ENCODE measurements around the gene GPR146. TPM values are rescaled to one million over a fixed set of nuclear protein-coding genes. Genes with fewer than 3 reads are reported as not detected.

Gene GPR146
- total RNA-seq, 3 donors from 2014 or later: 24.1 to 56.8 (median 43.6) TPM

GRCh38 chr7:1010226-1010625, 34.1 kb upstream of the GPR146 start:
- Histone ChIP-seq H3K27me3 (no peaks in the 10 kb centered on the region), H3K9me3 (no peaks in the 10 kb centered on the region), H3K36me3 (no peaks in the 10 kb centered on the region), H3K4me3 (no peak overlapping the region), H3K27ac (no peak overlapping the region), H3K4me1 (no peaks in the 10 kb centered on the region)
- TF ChIP-seq POLR2A (IDR thresholded peaks at IDR 0.05): no peak
- no peak for TF ChIP-seq CTCF (IDR thresholded peaks at IDR 0.05)
- TF ChIP-seq POLR2AphosphoS5 (IDR thresholded peaks at IDR 0.05): no peak
- intact Hi-C loops (cut with DNase I; ENCODE audit: low total_unique reads): no loop called here
- DNase-seq (ENCODE audit: low spot score in 2 of 2): no peak

GRCh38 chr7:1011297-1012003, 32.9 kb upstream of the GPR146 start:
- Histone ChIP-seq H3K9me3 (no peaks in the 10 kb centered on the region), H3K4me1 (no peaks in the 10 kb centered on the region), H3K27ac (peak overlapping the region in 1 of 2 donors; percentile 19), H3K36me3 (no peaks in the 10 kb centered on the region), H3K4me3 (no peak overlapping the region), H3K27me3 (no peaks in the 10 kb centered on the region)
- intact Hi-C loops (cut with DNase I; ENCODE audit: low total_unique reads): no loop called here
- TF ChIP-seq POLR2AphosphoS5 (IDR thresholded peaks at IDR 0.05): no peak
- no peak for TF ChIP-seq CTCF (IDR thresholded peaks at IDR 0.05)
- TF ChIP-seq POLR2A (IDR thresholded peaks at IDR 0.05): no peak
- DNase-seq (ENCODE audit: low spot score in 2 of 2): no peak

GRCh38 chr7:1012004-1012715, 32.2 kb upstream of the GPR146 start:
- Histone ChIP-seq H3K27ac (peak overlapping the region in 1 of 2 donors; percentile 19), H3K4me1 (no peaks in the 10 kb centered on the region), H3K4me3 (no peak overlapping the region), H3K27me3 (no peaks in the 10 kb centered on the region), H3K36me3 (no peaks in the 10 kb centered on the region), H3K9me3 (no peaks in the 10 kb centered on the region)
- no peak for TF ChIP-seq POLR2A (IDR thresholded peaks at IDR 0.05)
- TF ChIP-seq POLR2AphosphoS5 (IDR thresholded peaks at IDR 0.05): no peak
- TF ChIP-seq CTCF (IDR thresholded peaks at IDR 0.05): no peak
- DNase-seq (ENCODE audit: low spot score in 2 of 2): no peak
- intact Hi-C loops (cut with DNase I; ENCODE audit: low total_unique reads): no loop called here

GRCh38 chr7:1012716-1013095, 31.6 kb upstream of the GPR146 start:
- Histone ChIP-seq H3K4me3 (peak overlapping the region in 1 of 3 donors; percentile 19), H3K27ac (no peak overlapping the region), H3K4me1 (no peaks in the 10 kb centered on the region), H3K27me3 (no peaks in the 10 kb centered on the region), H3K36me3 (no peaks in the 10 kb centered on the region), H3K9me3 (no peaks in the 10 kb centered on the region)
- DNase-seq (ENCODE audit: low spot score in 2 of 2): no peak
- no peak for TF ChIP-seq POLR2AphosphoS5 (IDR thresholded peaks at IDR 0.05)
- TF ChIP-seq POLR2A (IDR thresholded peaks at IDR 0.05): no peak
- no peak for TF ChIP-seq CTCF (IDR thresholded peaks at IDR 0.05)
- intact Hi-C loops (cut with DNase I; ENCODE audit: low total_unique reads): no loop called here

- no peak overlapping the region for H3K4me3 ChIP-seq
- peak overlapping the region in 1 of 2 donors; percentile 25 for H3K27ac ChIP-seq
- intact Hi-C loops (cut with DNase I; ENCODE audit: low total_unique reads): no loop called here
- H3K27me3 ChIP-seq: no peaks in the 10 kb centered on the region
- no peaks in the 10 kb centered on the region for H3K4me1 ChIP-seq
- no peak for DNase-seq (ENCODE audit: low spot score in 2 of 2)
- no peaks in the 10 kb centered on the region for H3K9me3 ChIP-seq
- TF ChIP-seq POLR2A (IDR thresholded peaks at IDR 0.05) (no peak), POLR2AphosphoS5 (IDR thresholded peaks at IDR 0.05) (no peak), CTCF (IDR thresholded peaks at IDR 0.05) (no peak)
- no peaks in the 10 kb centered on the region for H3K36me3 ChIP-seq
These were observed 30.8 kb upstream of the GPR146 start for GRCh38 chr7:1013581-1013980.
